GM12891 (cell line): ENCODE measurements around the gene C1orf146.

Source experiments
- POLR2A ChIP-seq: IDR thresholded peaks from 2 replicates; pipeline ENCODE4 v1.6.1; 2011; ENCODE audit warnings: low read depth, low read length, control low read depth
- POLR2AphosphoS5 ChIP-seq: IDR thresholded peaks from 2 replicates; pipeline ENCODE4 v1.6.1; 2011; ENCODE audit warnings: low read depth, low read length, control low read depth
- TAF1 ChIP-seq: IDR thresholded peaks from 2 replicates; pipeline ENCODE4 v1.6.1; 2011; ENCODE audit warnings: low read depth, low read length, control low read depth

GRCh38 chr1:92259350-92259749, 41.6 kb downstream of the C1orf146 start:
- TF ChIP-seq POLR2AphosphoS5 (no peak), TAF1 (no peak), POLR2A (no peak)
